ENCODE measurements around the gene NUDT2.

The NUDT2 gene

GRCh38 chr9:34387239-34387638 lies 57.9 kb downstream of the NUDT2 start:
- DNase-seq: no peak

- no peak for DNase-seq
These were observed 63.1 kb downstream of the NUDT2 start for GRCh38 chr9:34392511-34392910.

Measured in NCI-H187 (cell line).